H9 (cell line): ENCODE data around the gene DNAJB6. TPM values are rescaled to one million over a fixed set of nuclear protein-coding genes. Genes with fewer than 3 reads are reported as not detected.

Source experiments
- DNase-seq: peaks from one replicate; pipeline ENCODE4 v3.0.0-alpha.2; 2017
- H2AFZ ChIP-seq: one replicate; pipeline ENCODE4 v1.6.1; 2013; ENCODE audit warnings: mild to moderate bottlenecking, low read length, control low read depth, moderate library complexity
- H2AK5ac ChIP-seq: 2 replicates; pipeline ENCODE4 v1.6.1; 2013; ENCODE audit warnings: low read length, control low read depth, mixed read lengths; ENCODE audit not compliant: insufficient read length
- H2BK120ac ChIP-seq: one replicate; pipeline ENCODE4 v1.6.1; 2013; ENCODE audit warnings: low read depth, mild to moderate bottlenecking, low read length, control low read depth, inconsistent platforms; ENCODE audit not compliant: poor library complexity, severe bottlenecking
- H2BK12ac ChIP-seq: 2 replicates; pipeline ENCODE4 v1.6.1; 2013; ENCODE audit warnings: low read length, control low read depth, mixed read lengths, low read depth; ENCODE audit not compliant: insufficient read length
- H2BK15ac ChIP-seq: 2 replicates; pipeline ENCODE4 v1.6.1; 2013; ENCODE audit warnings: low read depth, low read length, control low read depth
- H2BK20ac ChIP-seq: one replicate; pipeline ENCODE4 v1.6.1; 2013; ENCODE audit warnings: low read depth, mild to moderate bottlenecking, low read length, control low read depth, inconsistent platforms; ENCODE audit not compliant: poor library complexity, severe bottlenecking
- H2BK5ac ChIP-seq: 2 replicates; pipeline ENCODE4 v1.6.1; 2013; ENCODE audit warnings: low read length, control low read depth, mixed read lengths; ENCODE audit not compliant: insufficient read length
- H3K14ac ChIP-seq: 2 replicates; pipeline ENCODE4 v1.6.1; 2013; ENCODE audit warnings: low read length, control low read depth; ENCODE audit not compliant: insufficient read depth
- H3K18ac ChIP-seq: 2 replicates; pipeline ENCODE4 v1.6.1; 2013; ENCODE audit warnings: low read depth, mild to moderate bottlenecking, mixed read lengths, low read length, control low read depth; ENCODE audit not compliant: insufficient read length
- H3K23ac ChIP-seq: 2 replicates; pipeline ENCODE4 v1.6.1; 2013; ENCODE audit warnings: low read length, control low read depth, mixed read lengths, low read depth; ENCODE audit not compliant: insufficient read length
- H3K23me2 ChIP-seq: 2 replicates; pipeline ENCODE4 v1.6.1; 2013; ENCODE audit warnings: low read depth, mild to moderate bottlenecking, mixed read lengths, low read length, control low read depth; ENCODE audit not compliant: insufficient read length, poor library complexity, severe bottlenecking
- H3K27ac ChIP-seq: 2 replicates; pipeline ENCODE4 v1.5.1; 2013; ENCODE audit warnings: low read length, control low read depth, mixed read lengths, low read depth; ENCODE audit not compliant: insufficient read length
- H3K27me3 ChIP-seq: 2 replicates; pipeline ENCODE4 v1.6.1; 2013; ENCODE audit warnings: low read length, control low read depth, inconsistent platforms; ENCODE audit not compliant: insufficient read depth
- H3K4ac ChIP-seq: 2 replicates; pipeline ENCODE4 v1.6.1; 2013; ENCODE audit warnings: low read depth, mild to moderate bottlenecking, control low read depth, inconsistent platforms, low read length, moderate library complexity
- H3K4me1 ChIP-seq: 2 replicates; pipeline ENCODE4 v1.6.1; 2013; ENCODE audit warnings: low read length, control low read depth, inconsistent platforms; ENCODE audit not compliant: insufficient read depth
- H3K4me2 ChIP-seq: 2 replicates; pipeline ENCODE4 v1.6.1; 2013; ENCODE audit warnings: low read length, control low read depth, mixed read lengths; ENCODE audit not compliant: insufficient read length, insufficient read depth
- H3K56ac ChIP-seq: 2 replicates; pipeline ENCODE4 v1.6.1; 2013; ENCODE audit warnings: low read depth, mild to moderate bottlenecking, mixed read lengths, low read length, control low read depth; ENCODE audit not compliant: insufficient read length
- H3K79me1 ChIP-seq: 2 replicates; pipeline ENCODE4 v1.6.1; 2013; ENCODE audit warnings: low read depth, mild to moderate bottlenecking, moderate library complexity, low read length, control low read depth, inconsistent platforms; ENCODE audit not compliant: insufficient read depth, poor library complexity, severe bottlenecking
- H3K79me2 ChIP-seq: 2 replicates; pipeline ENCODE4 v1.6.1; 2013; ENCODE audit warnings: low read length, control low read depth, inconsistent platforms; ENCODE audit not compliant: insufficient read depth
- H3K9ac ChIP-seq: 2 replicates; pipeline ENCODE4 v1.6.1; 2013; ENCODE audit warnings: low read length, control low read depth, mixed read lengths; ENCODE audit not compliant: insufficient read length; ENCODE audit errors: extremely low read depth
- H3K9me3 ChIP-seq: one replicate; pipeline ENCODE4 v1.6.1; 2013; ENCODE audit warnings: low read depth, low read length, inconsistent platforms; ENCODE audit not compliant: control insufficient read depth
- H3T11ph ChIP-seq: one replicate; pipeline ENCODE4 v1.6.1; 2013; ENCODE audit warnings: mild to moderate bottlenecking, low read length, control low read depth, inconsistent platforms
- H4K20me1 ChIP-seq: one replicate; pipeline ENCODE4 v1.6.1; 2013; ENCODE audit not compliant: control insufficient read depth, insufficient read length, insufficient read depth
- H4K5ac ChIP-seq: 2 replicates; pipeline ENCODE4 v1.6.1; 2013; ENCODE audit warnings: low read depth, mild to moderate bottlenecking, mixed read lengths, low read length, control low read depth; ENCODE audit not compliant: insufficient read length
- H4K8ac ChIP-seq: replicated peaks from 2 replicates; pipeline ENCODE4 v1.6.1; 2013; ENCODE audit warnings: low read length, control low read depth, mixed read lengths, low read depth; ENCODE audit not compliant: insufficient read length
- H4K91ac ChIP-seq: 2 replicates; pipeline ENCODE4 v1.6.1; 2013; ENCODE audit warnings: low read depth, mild to moderate bottlenecking, moderate library complexity, mixed read lengths, low read length, control low read depth; ENCODE audit not compliant: insufficient read length
- H3K27ac Mint-ChIP-seq, 3 experiments: 2 replicates in 2 of 3; 3 replicates in 1 of 3; pipeline ENCODE4 v1.8.0; 2020 to 2021; ENCODE audit warnings: mixed read lengths in 3 of 3, mild to moderate bottlenecking in 1 of 3, moderate library complexity in 1 of 3
- H3K27me3 Mint-ChIP-seq: 2 replicates; pipeline ENCODE4 v1.8.0; 2021; ENCODE audit warnings: low read depth, mild to moderate bottlenecking, moderate library complexity, mixed read lengths
- H3K36me3 Mint-ChIP-seq, 3 experiments: 2 replicates in 2 of 3; 3 replicates in 1 of 3; pipeline ENCODE4 v1.8.0; 2020 to 2021; ENCODE audit warnings: low read depth in 3 of 3, mixed read lengths in 3 of 3; ENCODE audit not compliant: insufficient read depth in 1 of 3
- H3K4me1 Mint-ChIP-seq, 2 experiments: 2 replicates each; pipeline ENCODE4 v1.8.0; 2020; ENCODE audit warnings: mixed read lengths in 2 of 2
- H3K4me3 Mint-ChIP-seq, 2 experiments: 2 replicates in 1 of 2; 3 replicates in 1 of 2; pipeline ENCODE4 v1.8.0; 2020 to 2021; ENCODE audit warnings: mild to moderate bottlenecking in 2 of 2, mixed read lengths in 2 of 2, moderate library complexity in 1 of 2
- H3K9me3 Mint-ChIP-seq, 2 experiments: 2 replicates in 1 of 2; 3 replicates in 1 of 2; pipeline ENCODE4 v1.8.0; 2020; ENCODE audit warnings: mild to moderate bottlenecking in 2 of 2, mixed read lengths in 2 of 2, moderate library complexity in 1 of 2
- CTCF ChIP-seq: fragments of 200-600 bp; sonication (generic); conservative IDR thresholded peaks from 3 replicates; pipeline ENCODE4 v1.8.0; 2021; ENCODE audit warnings: antibody characterized with exemption, mild to moderate bottlenecking
- WGBS: extraction: QIAGEN DNeasy Blood & Tissue Kit; methylation state at CpG from one replicate; pipeline ENCODE4 v1.1.7; 2013; ENCODE audit warnings: missing lambda C conversion rate, low lambda C conversion rate, mixed read lengths; ENCODE audit not compliant: insufficient read length; ENCODE audit errors: extremely low coverage; 5-methylcytosine and 5-hydroxymethylcytosine counted together
- total RNA-seq: library from RNA; stranded (reverse); gene quantifications from 2 replicates; pipeline ENCODE4 v1.2.1, GENCODE V29; 2021

DNAJB6 gene
- total RNA-seq, 1 experiment from 2014 or later: 215 TPM

GRCh38 chr7:157388301-157388700, 51.5 kb downstream of the DNAJB6 start:
- H4K5ac ChIP-seq: no peak overlapping the region
- H3K4me1 ChIP-seq: no peaks in the 10 kb centered on the region; the same call in 1 of the 2 replicates
- no peaks in the 10 kb centered on the region for H4K20me1 ChIP-seq
- H3K18ac ChIP-seq: no peak overlapping the region
- WGBS: no CpG with 5 or more reads among the region's 5 CpGs
- no peak overlapping the region for H3K4ac ChIP-seq
- peaks cover 20% of the 10 kb centered on the region; the same call in 1 of the 2 replicates for H3K79me2 ChIP-seq
- H2BK20ac ChIP-seq: no peak overlapping the region
- no peak overlapping the region for H2AK5ac ChIP-seq
- no peaks in the 10 kb centered on the region for H3K23me2 ChIP-seq
- H3K27me3 ChIP-seq: no peaks in the 10 kb centered on the region
- Mint-ChIP-seq H3K36me3 (peaks cover 44 to 78% (median 69%) of the 10 kb centered on the region in 3 experiments), H3K27ac (no peak overlapping the region; a peak in 1 of 7 replicates), H3K4me3 (no peak overlapping the region), H3K9me3 (no peaks in the 10 kb centered on the region), H3K27me3 (no peaks in the 10 kb centered on the region), H3K4me1 (peaks cover 17 to 19% of the 10 kb centered on the region in 2 experiments)
- H2AFZ ChIP-seq: no peak overlapping the region
- H3K9ac ChIP-seq: no peak overlapping the region
- H3K27ac ChIP-seq: no peak overlapping the region
- TF ChIP-seq CTCF: no peak
- no peak overlapping the region for H3K56ac ChIP-seq
- H2BK15ac ChIP-seq: no peak overlapping the region
- no peak overlapping the region for H4K8ac ChIP-seq
- no peaks in the 10 kb centered on the region for H3K9me3 ChIP-seq
- H4K91ac ChIP-seq: no peak overlapping the region
- no peak overlapping the region for H3K4me2 ChIP-seq
- DNase-seq: no peak
- H3K14ac ChIP-seq: no peak overlapping the region
- peaks cover 4% of the 10 kb centered on the region for H3K79me1 ChIP-seq
- no peak overlapping the region for H2BK5ac ChIP-seq
- H3T11ph ChIP-seq: no peak overlapping the region
- no peak overlapping the region for H3K23ac ChIP-seq
- H2BK12ac ChIP-seq: no peak overlapping the region
- H2BK120ac ChIP-seq: no peak overlapping the region
